OCI-LY3 (cell line): ENCODE results near the gene MARCHF3.
"Not testable (repeated sequence)": the region's sequence is repeated elsewhere in the genome, so short reads cannot be mapped to it uniquely, and the experiment has no call there.

ENCODE experiments used
- H2AFZ ChIP-seq: fragments of 200-600, 300-600 bp; shearing (Covaris generic); 2 replicates; pipeline ENCODE4 v1.6.0; 2014; ENCODE audit warnings: antibody characterized with exemption, low read depth, low read length
- H3K27ac ChIP-seq: fragments of 200-600, 300-600 bp; sonication (generic); 2 replicates; pipeline ENCODE4 v1.5.1; 2014; ENCODE audit warnings: mild to moderate bottlenecking, low read length, moderate library complexity, mixed read lengths
- H3K27me3 ChIP-seq: fragments of 200-600, 300-600 bp; sonication (generic); 2 replicates; pipeline ENCODE4 v1.6.1; 2014; ENCODE audit warnings: low read depth, low read length, mixed read lengths
- H3K36me3 ChIP-seq: fragments of 200-600, 300-600 bp; sonication (generic); replicated peaks from 2 replicates; pipeline ENCODE3; 2014; ENCODE audit warnings: low read depth, low read length, mixed read lengths
- H3K4me1 ChIP-seq: fragments of 300-600, 200-600 bp; sonication (generic); 2 replicates; pipeline ENCODE4 v1.6.1; 2014; ENCODE audit warnings: low read length, mixed read lengths
- H3K4me2 ChIP-seq: fragments of 200-600, 300-600 bp; sonication (generic); 2 replicates; pipeline ENCODE4 v1.6.1; 2014; ENCODE audit warnings: low read length, mixed read lengths
- H3K4me3 ChIP-seq: fragments of 300-600, 200-600 bp; sonication (generic); 2 replicates; pipeline ENCODE4 v1.5.1; 2014; ENCODE audit warnings: antibody characterized with exemption, mild to moderate bottlenecking, low read length, moderate library complexity
- H3K79me2 ChIP-seq: fragments of 300-600, 200-600 bp; shearing (Covaris generic); 2 replicates; pipeline ENCODE4 v1.6.1; 2014; ENCODE audit warnings: mild to moderate bottlenecking, low read length, mixed read lengths
- H3K9ac ChIP-seq: fragments of 300-600, 200-600 bp; shearing (Covaris generic); 2 replicates; pipeline ENCODE4 v1.6.0; 2014; ENCODE audit warnings: mild to moderate bottlenecking, low read length, moderate library complexity
- H3K9me3 ChIP-seq: fragments of 200-600, 300-600 bp; shearing (Covaris generic); 2 replicates; pipeline ENCODE4 v1.6.1; 2014; ENCODE audit warnings: low read length, mixed read lengths; ENCODE audit not compliant: insufficient read depth
- H4K20me1 ChIP-seq: fragments of 200-600, 300-600 bp; sonication (generic); 2 replicates; pipeline ENCODE4 v1.6.1; 2016; ENCODE audit warnings: low read length, mixed read lengths; ENCODE audit not compliant: insufficient read depth
- EZH2phosphoT487 ChIP-seq: fragments of 200-600 bp; shearing (Covaris generic); IDR thresholded peaks from 2 replicates; pipeline ENCODE4 v1.6.1; 2018; ENCODE audit warnings: antibody characterized with exemption, mixed run types, low read depth
- TF ChIP-seq, protein P1 (sequence below): fragments of 200-600, 300-600 bp; sonication (generic); IDR thresholded peaks from 2 replicates; pipeline ENCODE4 v1.5.1; 2014; ENCODE audit warnings: antibody characterized with exemption, low read length, low read depth

MARCHF3 gene

GRCh38 chr5:126846344-126846743 lies 184.0 kb downstream of the MARCHF3 start:
- Histone ChIP-seq H3K4me3 (no peak overlapping the region), H3K9ac (no peak overlapping the region), H3K79me2 (no peaks in the 10 kb centered on the region), H2AFZ (no peak overlapping the region), H3K36me3 (no peaks in the 10 kb centered on the region), H3K4me2 (no peak overlapping the region), H3K9me3 (no peaks in the 10 kb centered on the region), H3K27me3 (no peaks in the 10 kb centered on the region), H4K20me1 (no peaks in the 10 kb centered on the region), H3K27ac (no peak overlapping the region), H3K4me1 (peaks cover 5% of the 10 kb centered on the region)
- TF ChIP-seq EZH2phosphoT487, result no peak
- TF ChIP-seq, protein P1, sequence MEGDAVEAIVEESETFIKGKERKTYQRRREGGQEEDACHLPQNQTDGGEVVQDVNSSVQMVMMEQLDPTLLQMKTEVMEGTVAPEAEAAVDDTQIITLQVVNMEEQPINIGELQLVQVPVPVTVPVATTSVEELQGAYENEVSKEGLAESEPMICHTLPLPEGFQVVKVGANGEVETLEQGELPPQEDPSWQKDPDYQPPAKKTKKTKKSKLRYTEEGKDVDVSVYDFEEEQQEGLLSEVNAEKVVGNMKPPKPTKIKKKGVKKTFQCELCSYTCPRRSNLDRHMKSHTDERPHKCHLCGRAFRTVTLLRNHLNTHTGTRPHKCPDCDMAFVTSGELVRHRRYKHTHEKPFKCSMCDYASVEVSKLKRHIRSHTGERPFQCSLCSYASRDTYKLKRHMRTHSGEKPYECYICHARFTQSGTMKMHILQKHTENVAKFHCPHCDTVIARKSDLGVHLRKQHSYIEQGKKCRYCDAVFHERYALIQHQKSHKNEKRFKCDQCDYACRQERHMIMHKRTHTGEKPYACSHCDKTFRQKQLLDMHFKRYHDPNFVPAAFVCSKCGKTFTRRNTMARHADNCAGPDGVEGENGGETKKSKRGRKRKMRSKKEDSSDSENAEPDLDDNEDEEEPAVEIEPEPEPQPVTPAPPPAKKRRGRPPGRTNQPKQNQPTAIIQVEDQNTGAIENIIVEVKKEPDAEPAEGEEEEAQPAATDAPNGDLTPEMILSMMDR, result no peak

GRCh38 chr5:126845470-126846070 lies 184.8 kb downstream of the MARCHF3 start:
- peak overlapping the region; percentile 58 for H3K4me2 ChIP-seq
- not testable (repeated sequence) for H3K4me3 ChIP-seq
- H3K27ac ChIP-seq, result 0 out of 2 replicates have a peak overlapping the region, but pooled peaks have one; percentile 30

DNA sequence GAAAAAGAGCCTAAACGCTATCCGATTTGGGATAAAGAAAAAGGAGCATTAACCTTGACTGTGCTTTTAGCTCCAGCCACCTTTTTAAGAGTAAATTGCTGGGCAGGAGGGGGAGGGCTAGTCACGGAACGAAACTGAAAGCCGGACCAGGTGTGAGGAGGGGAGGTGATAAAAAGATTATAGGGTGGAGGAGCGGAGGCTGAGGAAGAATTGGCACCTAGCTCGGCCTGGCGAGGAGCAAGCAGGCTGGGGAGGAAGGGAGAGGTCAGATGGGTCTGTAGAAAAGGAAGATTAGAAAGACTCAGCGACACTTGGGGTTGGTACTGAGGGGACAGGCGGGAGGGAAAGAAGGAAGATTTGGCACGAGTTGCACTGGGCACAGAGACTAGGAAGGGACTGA lies 187.0 kb downstream of the MARCHF3 start:
- not testable (repeated sequence) for H3K4me2 ChIP-seq, H3K9me3 ChIP-seq, H3K79me2 ChIP-seq, H3K36me3 ChIP-seq, H3K27me3 ChIP-seq, H2AFZ ChIP-seq, H3K4me3 ChIP-seq, H3K4me1 ChIP-seq, H4K20me1 ChIP-seq, H3K9ac ChIP-seq, H3K27ac ChIP-seq

More at GRCh38 chr5:126845470-126846070, 184.8 kb downstream of the MARCHF3 start:
- not testable (repeated sequence) for H3K9ac ChIP-seq, H3K27me3 ChIP-seq, H3K79me2 ChIP-seq, H2AFZ ChIP-seq, H4K20me1 ChIP-seq, H3K36me3 ChIP-seq, H3K4me1 ChIP-seq, H3K9me3 ChIP-seq

DNA sequence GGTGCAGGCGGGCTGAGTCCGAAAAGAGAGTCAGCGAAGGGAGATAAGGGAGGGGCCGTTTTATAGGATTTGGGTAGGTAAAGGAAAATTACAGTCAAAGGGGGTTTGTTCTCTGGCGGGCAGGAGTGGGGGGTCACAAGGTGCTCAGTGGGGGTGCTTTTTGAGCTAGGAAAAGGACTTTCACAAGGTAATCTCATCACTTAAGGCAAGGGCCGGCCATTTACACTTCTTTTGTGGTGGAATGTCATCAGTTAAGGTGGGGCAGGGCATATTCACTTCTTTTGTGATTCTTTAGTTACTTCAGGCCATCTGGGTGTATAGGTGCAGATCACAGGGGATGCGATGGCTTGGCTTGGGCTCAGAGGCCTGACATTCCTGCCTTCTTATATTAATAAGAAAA lies 191.0 kb downstream of the MARCHF3 start:
- H3K79me2 ChIP-seq, H3K27me3 ChIP-seq, H4K20me1 ChIP-seq, H3K4me2 ChIP-seq, H3K9me3 ChIP-seq, H3K4me3 ChIP-seq, H3K4me1 ChIP-seq, H2AFZ ChIP-seq, H3K36me3 ChIP-seq, H3K27ac ChIP-seq, H3K9ac ChIP-seq: not testable (repeated sequence)

DNA sequence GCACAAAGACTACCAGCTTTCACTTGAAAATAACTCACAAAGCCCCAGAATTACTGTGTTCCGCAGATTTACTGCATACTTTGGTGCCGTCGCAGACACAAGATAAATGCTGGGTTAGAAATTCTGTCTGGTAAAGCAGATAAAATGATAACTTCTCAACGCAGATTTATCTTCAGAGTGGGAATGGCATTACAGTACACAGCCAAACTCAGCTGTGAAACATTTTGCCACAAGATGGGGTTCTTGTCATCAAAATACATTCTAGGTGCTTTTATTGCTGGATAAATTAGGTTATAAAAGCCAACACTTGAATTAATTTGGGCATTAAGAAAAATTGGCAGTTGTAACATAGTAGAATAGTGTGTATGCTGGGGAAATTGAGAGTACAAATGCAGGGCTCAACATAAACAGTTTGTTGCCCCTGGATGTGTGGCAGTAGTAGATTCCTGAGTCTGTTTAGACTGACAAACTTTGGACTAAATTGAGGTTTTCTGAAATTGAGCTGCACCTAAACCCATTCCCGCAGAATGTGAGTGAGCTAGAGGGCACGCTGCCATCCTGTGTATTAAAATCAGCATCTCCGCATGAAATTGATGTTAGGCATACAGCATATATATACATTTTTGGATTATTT lies 192.3 kb downstream of the MARCHF3 start:
- H3K36me3 ChIP-seq, result peaks cover 18% of the 10 kb centered on the region
- no peak overlapping the region for H3K9ac ChIP-seq
- 0 out of 2 replicates have a peak, but pooled peaks cover 4% of the 10 kb centered on the region for H3K4me1 ChIP-seq
- no peak overlapping the region for H3K4me3 ChIP-seq
- TF ChIP-seq EZH2phosphoT487, result no peak
- TF ChIP-seq, protein P1, result no peak
- no peak overlapping the region for H2AFZ ChIP-seq
- H4K20me1 ChIP-seq, result no peaks in the 10 kb centered on the region
- H3K9me3 ChIP-seq, result no peaks in the 10 kb centered on the region
- H3K27ac ChIP-seq, result no peak overlapping the region
- no peak overlapping the region for H3K4me2 ChIP-seq
- H3K79me2 ChIP-seq, result no peaks in the 10 kb centered on the region
- H3K27me3 ChIP-seq, result no peaks in the 10 kb centered on the region
